Stimulated activated CD8-positive, alpha-beta memory T cell treated with anti-CD3 and anti-CD28 coated beads, Interleukin-7, amount 100 ng/mL, for 24 hours (primary cell): ENCODE measurements around the gene CRACDL.

Source experiments
- DNase-seq: peaks from one replicate; pipeline ENCODE4 v3.0.0-alpha.2; 2020; ENCODE audit warnings: low read depth

Gene CRACDL, protein sequence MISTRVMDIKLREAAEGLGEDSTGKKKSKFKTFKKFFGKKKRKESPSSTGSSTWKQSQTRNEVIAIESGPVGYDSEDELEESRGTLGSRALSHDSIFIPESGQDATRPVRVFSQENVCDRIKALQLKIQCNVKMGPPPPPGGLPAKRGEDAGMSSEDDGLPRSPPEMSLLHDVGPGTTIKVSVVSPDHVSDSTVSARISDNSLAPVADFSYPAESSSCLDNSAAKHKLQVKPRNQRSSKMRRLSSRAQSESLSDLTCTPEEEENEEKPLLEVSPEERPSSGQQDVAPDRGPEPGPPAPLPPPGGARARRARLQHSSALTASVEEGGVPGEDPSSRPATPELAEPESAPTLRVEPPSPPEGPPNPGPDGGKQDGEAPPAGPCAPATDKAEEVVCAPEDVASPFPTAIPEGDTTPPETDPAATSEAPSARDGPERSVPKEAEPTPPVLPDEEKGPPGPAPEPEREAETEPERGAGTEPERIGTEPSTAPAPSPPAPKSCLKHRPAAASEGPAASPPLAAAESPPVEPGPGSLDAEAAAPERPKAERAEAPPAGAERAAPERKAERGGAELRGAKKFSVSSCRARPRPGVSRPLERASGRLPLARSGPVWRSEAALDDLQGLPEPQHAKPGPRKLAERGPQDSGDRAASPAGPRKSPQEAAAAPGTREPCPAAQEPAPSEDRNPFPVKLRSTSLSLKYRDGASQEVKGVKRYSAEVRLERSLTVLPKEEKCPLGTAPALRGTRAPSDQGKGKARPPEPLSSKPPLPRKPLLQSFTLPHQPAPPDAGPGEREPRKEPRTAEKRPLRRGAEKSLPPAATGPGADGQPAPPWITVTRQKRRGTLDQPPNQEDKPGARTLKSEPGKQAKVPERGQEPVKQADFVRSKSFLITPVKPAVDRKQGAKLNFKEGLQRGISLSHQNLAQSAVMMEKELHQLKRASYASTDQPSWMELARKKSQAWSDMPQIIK

DNA sequence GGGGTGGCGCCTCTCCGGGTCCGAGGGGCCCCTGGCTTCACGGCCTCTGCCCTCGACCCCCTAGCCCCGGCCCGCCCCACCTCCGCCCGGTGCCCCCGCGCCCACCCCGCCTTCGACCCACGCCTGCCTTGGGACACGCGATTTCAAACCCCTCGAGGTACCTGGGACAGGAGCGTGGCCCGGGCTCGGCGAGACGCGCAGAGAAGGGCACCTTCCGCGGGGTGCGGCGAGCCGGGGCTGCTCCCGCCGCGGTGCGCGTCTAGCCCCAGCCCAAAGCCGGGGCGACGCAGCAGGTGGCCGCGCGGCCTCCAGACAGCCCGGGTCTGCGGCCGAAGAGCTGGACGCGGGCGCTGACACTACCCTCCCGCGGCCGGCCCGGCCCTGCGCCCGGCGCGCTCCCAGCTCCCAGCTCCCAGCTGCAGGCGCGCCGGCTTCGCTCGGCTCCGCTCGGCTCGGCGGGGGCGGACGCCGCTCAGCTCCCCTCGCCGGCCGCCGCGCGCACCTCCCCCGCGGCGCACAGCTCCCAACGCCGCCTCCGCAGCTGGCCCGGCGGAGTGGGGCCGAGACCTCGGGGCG lies at the start of gene CRACDL:
CRACDL (minus strand) TSS at position 449 of the 576 bp plus-strand sequence. CDS start 89,425 bp downstream, outside the sequence.
- DNase-seq = no peak

GRCh38 chr2:98975611-98976010 lies 39.6 kb upstream of the CRACDL start:
- DNase-seq = no peak

DNA sequence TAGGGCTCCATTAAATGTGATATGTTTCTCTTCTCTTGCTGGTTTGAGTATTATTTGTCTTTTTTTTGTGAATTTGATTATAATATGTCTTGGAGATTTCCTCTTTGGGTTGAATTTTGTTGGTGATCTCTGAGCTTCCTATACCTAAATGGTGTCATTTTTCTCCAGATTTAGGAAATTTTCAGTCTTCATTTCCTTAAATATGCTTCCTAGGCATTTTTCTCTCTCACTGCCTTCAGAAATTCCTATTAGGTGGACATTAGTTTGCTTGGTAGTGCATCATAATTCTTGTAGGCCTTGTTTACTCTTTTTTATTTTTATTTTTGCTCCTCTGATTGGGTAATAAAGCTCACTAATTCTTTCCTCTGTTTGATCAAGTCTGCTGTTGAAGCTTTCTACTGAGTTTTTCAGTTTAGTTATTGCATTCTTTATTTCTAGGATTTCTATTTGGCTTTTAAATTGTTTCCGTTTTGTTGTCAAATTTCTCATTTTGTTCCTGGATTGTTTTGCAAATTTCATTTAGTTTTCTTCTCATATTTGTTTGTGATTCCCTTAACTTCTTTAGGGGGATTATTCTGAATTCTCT lies 36.6 kb upstream of the CRACDL start:
- DNase-seq = no peak

DNA sequence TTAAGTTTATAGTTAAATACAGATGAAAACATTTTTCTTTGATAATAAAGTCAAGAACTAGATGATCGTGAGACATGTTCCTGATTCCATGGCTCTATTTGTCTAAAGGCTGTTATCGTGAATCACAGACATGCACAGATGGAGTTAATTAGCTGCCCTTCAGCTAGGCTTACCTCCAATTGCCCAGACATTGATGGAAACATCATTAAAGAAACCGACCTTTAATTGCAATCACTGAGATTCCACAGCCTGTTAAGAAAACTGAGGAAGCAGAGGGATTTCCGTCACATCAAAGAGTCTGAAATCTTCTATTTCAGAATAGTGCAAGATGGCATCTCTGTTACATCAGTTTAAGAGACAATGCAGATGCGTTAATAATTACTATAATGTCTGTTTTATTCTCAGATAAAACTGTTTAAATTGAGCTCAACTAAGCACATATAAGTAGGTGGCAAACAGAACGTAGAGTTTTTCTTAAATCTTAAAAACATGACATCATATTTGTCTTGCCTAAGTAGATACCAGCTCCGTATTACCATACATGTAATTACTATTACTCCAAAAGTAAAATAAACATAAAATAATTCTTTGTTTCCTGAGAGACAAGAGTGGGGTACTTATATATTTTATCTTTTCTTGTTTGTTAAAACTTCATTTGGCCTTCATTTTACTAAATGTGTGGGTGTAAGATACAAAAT lies 23.9 kb upstream of the CRACDL start:
- DNase-seq = no peak

- no peak for DNase-seq
Observed at GRCh38 chr2:98952966-98953365, 16.9 kb upstream of the CRACDL start.

GRCh38 chr2:98948956-98949739 lies 13.1 kb upstream of the CRACDL start:
- DNase-seq = no peak

- no peak for DNase-seq
Observed at GRCh38 chr2:98947554-98947953, 11.5 kb upstream of the CRACDL start.

GRCh38 chr2:98946855-98947254 lies 10.8 kb upstream of the CRACDL start:
- DNase-seq = no peak

DNA sequence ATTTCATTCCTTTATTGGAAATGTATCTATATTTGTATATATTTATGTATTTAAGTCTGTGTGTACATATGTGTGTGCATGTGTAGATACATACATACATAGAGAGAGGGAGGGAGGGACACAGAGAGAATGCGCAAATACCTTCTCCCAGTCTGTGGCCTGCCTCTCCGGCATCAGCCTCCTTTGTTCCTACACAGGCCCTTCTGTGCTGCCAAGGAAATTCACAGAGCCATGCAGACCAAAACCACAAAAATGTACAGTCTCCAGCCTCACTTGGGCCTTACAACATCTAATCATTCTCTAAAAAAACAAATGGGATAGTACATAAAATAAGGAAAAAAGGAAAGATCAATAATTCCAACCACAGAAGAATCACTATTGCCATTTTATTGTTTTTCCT lies 8.8 kb upstream of the CRACDL start:
- DNase-seq = no peak

- no peak for DNase-seq
Observed at GRCh38 chr2:98940102-98940501, 4.1 kb upstream of the CRACDL start.

GRCh38 chr2:98937906-98938305 lies 1.9 kb upstream of the CRACDL start:
- no peak for DNase-seq

DNA sequence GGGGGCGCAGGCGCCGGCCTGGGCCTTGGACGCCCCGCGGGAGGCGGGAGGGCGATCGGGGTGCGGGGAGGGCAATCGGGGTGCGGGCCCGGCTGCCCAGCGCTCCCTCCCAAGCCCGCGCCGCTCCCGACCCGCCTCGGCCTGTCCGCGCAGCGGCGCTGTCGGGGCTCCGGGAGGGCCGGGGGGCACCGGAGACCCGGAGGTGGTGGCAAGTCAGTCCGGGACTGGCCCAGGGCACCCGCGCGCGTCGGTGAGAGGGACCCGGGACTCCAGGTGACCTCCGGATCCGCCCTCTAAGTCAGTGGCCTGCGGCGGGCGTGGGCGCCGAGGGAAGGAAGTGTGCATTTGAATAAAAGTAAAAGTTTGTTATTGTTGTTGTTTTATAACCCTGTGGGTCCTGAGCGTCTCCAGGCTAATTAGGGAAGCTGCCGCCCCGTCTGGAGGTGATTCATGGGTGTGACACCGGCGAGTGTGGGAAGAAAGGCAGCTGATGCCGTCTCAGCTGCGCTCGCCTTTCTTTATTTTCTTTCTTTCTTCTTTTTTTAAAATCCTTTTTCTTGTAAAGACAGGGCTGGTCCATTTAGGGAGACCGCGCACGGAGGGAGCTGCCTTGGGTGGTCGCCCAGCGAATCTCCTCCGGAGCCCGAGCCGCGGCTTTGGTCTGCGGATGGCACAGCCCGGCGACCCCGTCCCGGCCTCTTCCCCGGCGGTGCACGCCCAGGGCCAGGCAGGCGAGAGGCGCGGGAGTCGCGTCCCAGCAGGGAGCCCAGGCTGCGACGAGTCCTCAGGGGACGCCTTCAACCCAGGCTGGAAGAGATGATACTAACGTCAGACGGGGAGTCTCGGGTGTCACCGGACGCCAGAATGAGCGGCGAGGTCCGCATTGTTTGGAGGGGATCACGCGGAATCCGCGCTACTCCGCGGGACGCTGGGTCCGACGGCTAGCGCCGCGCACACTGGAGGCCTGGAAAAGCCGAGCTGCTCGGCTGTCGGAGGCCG lies 627 bp upstream of the CRACDL start:
- DNase-seq = no peak

DNA sequence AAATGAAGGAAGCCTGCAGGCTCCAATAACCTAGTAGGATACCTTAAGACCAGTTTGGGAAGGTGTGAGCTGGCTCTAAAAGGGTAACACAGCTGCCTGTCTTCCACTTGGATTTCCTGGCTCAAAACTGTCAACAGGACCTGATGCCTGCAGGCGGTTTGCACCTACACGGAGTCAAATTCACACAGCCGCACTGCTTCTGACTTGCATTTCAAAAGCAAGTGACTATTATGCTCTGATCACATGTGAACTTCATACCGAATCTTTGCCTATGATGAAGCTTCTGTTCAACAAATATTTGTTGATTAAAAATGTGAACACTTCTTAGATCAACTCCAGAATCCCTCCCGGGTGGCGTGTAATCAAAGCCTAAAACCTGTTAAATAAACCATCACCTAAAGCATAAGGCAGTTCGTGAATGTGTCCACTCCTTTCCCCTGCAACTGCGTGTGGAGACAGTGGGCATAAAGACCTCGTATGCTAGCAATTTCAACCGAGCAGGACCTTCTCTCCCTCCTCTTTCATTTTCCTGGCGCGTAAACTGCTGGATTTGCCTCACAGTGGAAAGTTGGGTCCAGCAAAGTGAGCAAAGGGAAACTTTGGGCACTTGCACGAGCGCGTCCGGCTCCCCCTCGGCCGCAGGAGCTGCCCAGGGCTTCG lies 784 bp downstream of the CRACDL start:
- no peak for DNase-seq

DNA sequence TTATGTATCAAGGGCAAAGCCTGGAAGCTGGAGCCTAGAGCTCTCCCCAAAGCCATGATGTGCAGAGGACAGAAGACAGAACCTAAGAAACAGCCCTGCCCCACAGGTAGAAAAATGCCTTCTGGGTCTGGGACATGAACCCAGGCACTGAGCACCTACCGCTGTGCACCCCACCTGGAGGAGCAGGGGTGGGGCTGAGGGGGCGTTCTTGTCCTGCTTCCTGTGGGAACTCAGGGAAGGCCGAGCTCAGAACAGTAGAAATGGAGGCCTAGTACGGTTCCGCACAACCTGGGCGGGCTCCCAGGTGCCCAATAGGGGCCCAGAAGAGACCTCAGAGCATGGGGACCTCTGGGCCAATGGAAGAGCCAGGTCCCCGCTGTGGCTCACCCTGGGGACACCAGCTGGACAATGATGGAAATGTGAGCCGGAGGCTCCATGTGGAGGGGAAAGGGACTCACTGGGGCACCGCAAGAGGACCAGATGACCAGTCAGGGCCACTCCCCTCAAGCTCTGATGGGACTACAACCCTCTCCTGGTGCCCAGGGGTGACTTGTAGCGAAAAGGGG lies 3.2 kb downstream of the CRACDL start:
- DNase-seq = no peak

DNA sequence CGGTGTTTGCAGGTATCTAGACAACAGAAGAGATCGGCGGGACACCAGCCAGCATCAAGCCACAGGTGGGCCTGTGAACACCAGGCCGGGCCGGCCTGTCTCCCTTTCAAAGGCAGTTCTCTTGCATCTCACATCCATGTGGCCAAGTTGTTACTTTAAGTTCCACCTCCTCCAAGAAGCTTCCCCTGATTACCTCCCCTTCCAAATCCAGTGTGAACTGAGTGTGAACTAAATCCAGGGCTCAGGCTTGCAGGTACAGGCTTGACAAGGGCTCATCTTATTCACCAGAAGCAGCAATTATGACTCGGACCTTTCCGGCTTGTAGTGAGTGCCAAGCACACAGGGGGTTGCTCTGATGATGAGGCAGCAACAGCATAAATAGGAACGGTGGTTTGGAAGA lies 3.9 kb downstream of the CRACDL start:
- no peak for DNase-seq

GRCh38 chr2:98931596-98931995 lies 4.4 kb downstream of the CRACDL start:
- no peak for DNase-seq

GRCh38 chr2:98929920-98930319 lies 6.1 kb downstream of the CRACDL start:
- no peak for DNase-seq

GRCh38 chr2:98928242-98928641 lies 7.8 kb downstream of the CRACDL start:
- DNase-seq = no peak

- DNase-seq = no peak
Observed at GRCh38 chr2:98927027-98927426, 9.0 kb downstream of the CRACDL start.
